ENCODE data around the gene KIF18A. TPM values are rescaled to one million over a fixed set of nuclear protein-coding genes. Genes with fewer than 3 reads are reported as not detected.

KIF18A gene
- total and polyA plus RNA-seq, 4 donors: 0.08 to 21.4 (median 0.20) TPM

- Histone ChIP-seq H3K9ac (ENCODE audit: low read depth in 1 of 2, low read length in 2 of 2) (peak overlapping the region in 1 of 2 donors; percentile 68), H3K9me3 (ENCODE audit: control insufficient read depth in 4 of 4, low read length in 3 of 4) (no peaks in the 10 kb centered on the region), H3K27me3 (ENCODE audit: control insufficient read depth in 4 of 4, insufficient read depth in 4 of 4, low read length in 3 of 4) (no peaks in the 10 kb centered on the region), H3K27ac (ENCODE audit: low read depth in 1 of 2, low read length in 2 of 2) (no peak overlapping the region), H3K4me1 (ENCODE audit: control insufficient read depth in 4 of 4, insufficient read depth in 4 of 4, low read length in 3 of 4) (peaks cover 0 to 35% (median 30%) of the 10 kb centered on the region in 4 donors), H3K4me3 (ENCODE audit: low read depth in 1 of 3, low read length in 3 of 3) (no peak overlapping the region), H3K36me3 (ENCODE audit: control insufficient read depth in 4 of 4, insufficient read depth in 3 of 4, low read depth in 1 of 4, low read length in 3 of 4) (peaks cover 0 to 3% (median 0%) of the 10 kb centered on the region in 4 donors)
- TF ChIP-seq RXRA (IDR thresholded peaks at IDR 0.05) (no peak), TAF1 (conservative IDR thresholded peaks at IDR 0.05) (no peak), SP1 (IDR thresholded peaks at IDR 0.05) (no peak), JUND (IDR thresholded peaks at IDR 0.05) (no peak), HNF4A (conservative IDR thresholded peaks at IDR 0.05) (no peak), CTCF (IDR thresholded peaks at IDR 0.05; ENCODE audit: low read depth, low read length, missing input control) (no peak), GABPA (IDR thresholded peaks at IDR 0.05 in 1 of 2, conservative IDR thresholded peaks at IDR 0.05 in 1 of 2) (no peak), EGR1 (IDR thresholded peaks at IDR 0.05; ENCODE audit: low read depth in 2 of 2) (no peak), REST (IDR thresholded peaks at IDR 0.05) (no peak), FOXA1 (IDR thresholded peaks at IDR 0.05) (no peak), YY1 (IDR thresholded peaks at IDR 0.05) (no peak), MAX (IDR thresholded peaks at IDR 0.05) (no peak), NR2F2 (IDR thresholded peaks at IDR 0.05) (no peak), HNF4G (IDR thresholded peaks at IDR 0.05) (no peak), RAD21 (IDR thresholded peaks at IDR 0.05) (no peak), FOXA2 (IDR thresholded peaks at IDR 0.05) (no peak)
- TF ChIP-seq, protein P1, sequence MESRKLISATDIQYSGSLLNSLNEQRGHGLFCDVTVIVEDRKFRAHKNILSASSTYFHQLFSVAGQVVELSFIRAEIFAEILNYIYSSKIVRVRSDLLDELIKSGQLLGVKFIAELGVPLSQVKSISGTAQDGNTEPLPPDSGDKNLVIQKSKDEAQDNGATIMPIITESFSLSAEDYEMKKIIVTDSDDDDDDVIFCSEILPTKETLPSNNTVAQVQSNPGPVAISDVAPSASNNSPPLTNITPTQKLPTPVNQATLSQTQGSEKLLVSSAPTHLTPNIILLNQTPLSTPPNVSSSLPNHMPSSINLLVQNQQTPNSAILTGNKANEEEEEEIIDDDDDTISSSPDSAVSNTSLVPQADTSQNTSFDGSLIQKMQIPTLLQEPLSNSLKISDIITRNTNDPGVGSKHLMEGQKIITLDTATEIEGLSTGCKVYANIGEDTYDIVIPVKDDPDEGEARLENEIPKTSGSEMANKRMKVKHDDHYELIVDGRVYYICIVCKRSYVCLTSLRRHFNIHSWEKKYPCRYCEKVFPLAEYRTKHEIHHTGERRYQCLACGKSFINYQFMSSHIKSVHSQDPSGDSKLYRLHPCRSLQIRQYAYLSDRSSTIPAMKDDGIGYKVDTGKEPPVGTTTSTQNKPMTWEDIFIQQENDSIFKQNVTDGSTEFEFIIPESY (IDR thresholded peaks at IDR 0.05): no peak
- TF ChIP-seq, protein P2, sequence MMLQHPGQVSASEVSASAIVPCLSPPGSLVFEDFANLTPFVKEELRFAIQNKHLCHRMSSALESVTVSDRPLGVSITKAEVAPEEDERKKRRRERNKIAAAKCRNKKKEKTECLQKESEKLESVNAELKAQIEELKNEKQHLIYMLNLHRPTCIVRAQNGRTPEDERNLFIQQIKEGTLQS (IDR thresholded peaks at IDR 0.05): no peak
- 80% methylated on average over 3 of the region's 3 CpGs for WGBS
- DNase-seq (ENCODE audit: low spot score): no peak
Measured at GRCh38 chr11:28108958-28109357, 1.0 kb upstream of the KIF18A start.
